Mesothelial cell of epicardium (in vitro differentiated cells): ENCODE measurements around the gene PARD3B. TPM values are rescaled to one million over a fixed set of nuclear protein-coding genes. Genes with fewer than 3 reads are reported as not detected.

Experiments used
- DNase-seq, 2 experiments: peaks; one replicate each; pipeline ENCODE4 v3.0.0; 2021; ENCODE audit warnings: low spot score in 2 of 2; ENCODE audit not compliant: unreplicated experiment in 2 of 2
- H3K27ac Mint-ChIP-seq: 2 replicates; pipeline ENCODE4 v1.8.0; 2021; ENCODE audit warnings: mixed read lengths
- H3K27me3 Mint-ChIP-seq: 2 replicates; pipeline ENCODE4 v1.8.0; 2021; ENCODE audit warnings: low read depth, mixed read lengths
- H3K36me3 Mint-ChIP-seq: 2 replicates; pipeline ENCODE4 v1.8.0; 2021; ENCODE audit warnings: mixed read lengths
- H3K4me1 Mint-ChIP-seq: 2 replicates; pipeline ENCODE4 v1.8.0; 2021; ENCODE audit warnings: mixed read lengths
- H3K4me3 Mint-ChIP-seq: 2 replicates; pipeline ENCODE4 v1.8.0; 2021; ENCODE audit warnings: mild to moderate bottlenecking, moderate library complexity, mixed read lengths
- H3K9me3 Mint-ChIP-seq: 2 replicates; pipeline ENCODE4 v1.8.0; 2021; ENCODE audit warnings: mixed read lengths
- CTCF ChIP-seq: fragments of 200-600 bp; sonication (generic); IDR thresholded peaks from one replicate; pipeline ENCODE4 v1.5.0; 2021; ENCODE audit warnings: antibody characterized with exemption; ENCODE audit not compliant: unreplicated experiment
- total RNA-seq: library from RNA; stranded (reverse); gene quantifications from 3 replicates; pipeline ENCODE4 v1.2.1, GENCODE V29; 2021

The PARD3B gene
- total RNA-seq, 1 donor from 2014 or later, result 23.4 TPM

- no peaks in the 10 kb centered on the region for H3K9me3 Mint-ChIP-seq
- no peak for DNase-seq
- H3K4me1 Mint-ChIP-seq, result peaks cover 16% of the 10 kb centered on the region
- H3K4me3 Mint-ChIP-seq, result no peak overlapping the region
- no peak for TF ChIP-seq CTCF
- H3K27ac Mint-ChIP-seq, result no peak overlapping the region
- H3K36me3 Mint-ChIP-seq, result no peaks in the 10 kb centered on the region
- H3K27me3 Mint-ChIP-seq, result no peaks in the 10 kb centered on the region
Measured at GRCh38 chr2:204988836-204989235, 443.6 kb downstream of the PARD3B start.

- no peaks in the 10 kb centered on the region for H3K9me3 Mint-ChIP-seq
- H3K27ac Mint-ChIP-seq, result no peak overlapping the region
- no peak for DNase-seq
- TF ChIP-seq CTCF, result no peak
- H3K27me3 Mint-ChIP-seq, result no peaks in the 10 kb centered on the region
- H3K4me3 Mint-ChIP-seq, result no peak overlapping the region
- H3K36me3 Mint-ChIP-seq, result no peaks in the 10 kb centered on the region
- peaks cover 11% of the 10 kb centered on the region for H3K4me1 Mint-ChIP-seq
Measured at GRCh38 chr2:204989877-204990276, 444.6 kb downstream of the PARD3B start.

GRCh38 chr2:205001300-205001966 is 456.2 kb downstream of the PARD3B start:
- H3K4me1 Mint-ChIP-seq, result no peaks in the 10 kb centered on the region
- peaks cover 7% of the 10 kb centered on the region for H3K36me3 Mint-ChIP-seq
- H3K27me3 Mint-ChIP-seq, result no peaks in the 10 kb centered on the region
- no peak overlapping the region for H3K4me3 Mint-ChIP-seq
- no peak for DNase-seq
- TF ChIP-seq CTCF, result no peak
- no peak overlapping the region for H3K27ac Mint-ChIP-seq
- peaks cover 13% of the 10 kb centered on the region for H3K9me3 Mint-ChIP-seq

- no peak for DNase-seq
- Mint-ChIP-seq H3K4me3 (no peak overlapping the region), H3K27ac (no peak overlapping the region), H3K4me1 (no peaks in the 10 kb centered on the region), H3K36me3 (peaks cover 10% of the 10 kb centered on the region), H3K9me3 (peaks cover 17% of the 10 kb centered on the region), H3K27me3 (no peaks in the 10 kb centered on the region)
- TF ChIP-seq CTCF, result no peak
Measured at GRCh38 chr2:205002390-205002789, 457.1 kb downstream of the PARD3B start.

- Mint-ChIP-seq H3K27me3 (no peaks in the 10 kb centered on the region), H3K4me1 (no peaks in the 10 kb centered on the region), H3K36me3 (peaks cover 15% of the 10 kb centered on the region), H3K4me3 (no peak overlapping the region), H3K9me3 (peaks cover 24% of the 10 kb centered on the region), H3K27ac (no peak overlapping the region)
- no peak for DNase-seq
- no peak for TF ChIP-seq CTCF
Measured at GRCh38 chr2:205003288-205003687, 458.0 kb downstream of the PARD3B start.

GRCh38 chr2:205010196-205010595 is 464.9 kb downstream of the PARD3B start:
- TF ChIP-seq CTCF, result no peak
- Mint-ChIP-seq H3K27me3 (no peaks in the 10 kb centered on the region), H3K27ac (no peak overlapping the region), H3K4me1 (peaks cover 2% of the 10 kb centered on the region), H3K4me3 (no peak overlapping the region), H3K9me3 (peaks cover 24% of the 10 kb centered on the region), H3K36me3 (peaks cover 15% of the 10 kb centered on the region)
- DNase-seq, result no peak
